Stimulated activated CD8-positive, alpha-beta memory T cell treated with anti-CD3 and anti-CD28 coated beads, Interleukin-12 subunit alpha, Interleukin-12 subunit beta, amount 100 ng/mL, for 24 hours (primary cell): ENCODE data around the gene TTC34.
A peak's percentile ranks its signal among the peaks of the same experiment; 100 is the strongest.
"Not testable (repeated sequence)": the region's sequence is repeated elsewhere in the genome, so short reads cannot be mapped to it uniquely, and the experiment has no call there.

Experiments
- DNase-seq: peaks from one replicate; pipeline ENCODE4 v3.0.0-alpha.2; 2020; ENCODE audit errors: extremely low read depth

TTC34 gene

DNA sequence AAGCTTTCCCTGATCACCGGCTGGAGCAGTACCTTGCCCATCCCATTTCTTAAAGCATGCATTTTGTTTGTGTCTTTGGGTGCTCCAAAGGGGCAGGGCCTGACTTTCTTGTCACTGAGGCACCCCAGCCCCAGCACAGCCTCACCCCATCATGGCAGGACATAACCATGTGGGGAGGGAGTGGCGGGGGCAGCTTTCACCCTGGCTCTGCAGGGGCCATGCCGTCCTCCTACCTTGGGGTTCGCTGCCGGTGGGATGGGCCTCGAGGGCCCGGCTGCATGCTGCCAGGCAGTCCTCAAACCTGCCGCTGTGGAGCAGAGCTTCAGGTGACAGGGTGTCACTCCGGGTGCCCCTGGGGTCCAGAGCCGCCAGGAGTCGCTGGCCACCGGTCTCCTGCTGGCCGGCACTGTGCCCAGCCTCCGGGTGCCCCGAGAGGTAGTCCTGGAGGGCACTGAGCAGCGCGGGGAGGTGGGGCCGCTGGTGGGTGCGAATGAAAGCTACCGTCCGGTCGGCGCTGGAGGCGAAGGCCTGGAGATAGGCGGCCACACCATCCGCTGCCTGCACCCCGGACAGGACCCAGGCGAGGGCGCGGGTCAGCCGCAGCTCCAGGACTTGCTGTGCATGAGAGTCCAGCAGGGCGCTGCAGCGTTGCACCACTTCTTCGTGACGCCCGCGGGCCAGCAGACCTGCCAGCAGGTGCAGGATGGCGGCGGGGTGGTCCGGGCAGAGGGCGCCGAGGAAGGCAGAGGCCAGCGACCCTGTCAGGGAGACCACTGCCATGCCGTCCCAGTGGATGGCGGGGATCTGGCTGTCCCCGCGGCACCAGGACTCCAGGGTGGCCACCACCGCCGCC is 1.5 kb downstream of the TTC34 start:
- DNase-seq = no peak

GRCh38 chr1:2798958-2799357 is 2.5 kb downstream of the TTC34 start:
- not testable (repeated sequence) for DNase-seq

DNA sequence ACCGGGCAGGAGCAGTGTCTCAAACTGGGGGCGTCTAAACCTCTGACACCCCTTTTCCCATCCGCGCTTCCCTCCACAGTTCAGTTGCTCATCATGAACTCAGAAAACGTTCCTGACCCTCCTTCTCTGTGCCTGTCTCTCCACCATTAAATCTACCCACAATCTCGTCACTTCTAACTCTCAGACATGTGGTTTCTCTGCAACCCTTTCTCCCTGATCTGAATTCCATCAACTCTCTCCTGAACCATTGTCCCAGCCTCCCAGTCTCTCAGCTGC is 3.8 kb downstream of the TTC34 start:
- DNase-seq = no peak

- no peak for DNase-seq
These were observed 4.4 kb downstream of the TTC34 start for GRCh38 chr1:2796890-2797740.

DNA sequence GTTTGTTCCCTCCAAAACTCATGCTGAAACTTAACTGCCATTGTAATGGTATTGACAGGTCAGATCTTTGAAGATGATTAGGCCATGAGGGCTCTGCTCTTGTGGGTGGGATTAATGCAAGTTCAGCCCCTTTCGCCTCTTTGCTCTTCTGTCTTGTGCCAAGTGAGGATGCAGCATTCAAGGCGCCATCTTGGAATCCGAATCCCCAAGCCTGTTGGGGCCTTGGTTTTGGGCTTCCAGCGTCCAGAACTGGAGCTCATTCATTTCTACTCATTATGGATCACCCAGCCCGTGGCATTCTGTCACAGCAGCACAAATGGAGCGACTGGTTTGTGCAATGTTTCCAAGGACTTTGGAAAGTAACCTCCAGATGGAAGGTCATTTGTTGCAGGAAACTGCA is 5.6 kb downstream of the TTC34 start:
- no peak for DNase-seq

DNA sequence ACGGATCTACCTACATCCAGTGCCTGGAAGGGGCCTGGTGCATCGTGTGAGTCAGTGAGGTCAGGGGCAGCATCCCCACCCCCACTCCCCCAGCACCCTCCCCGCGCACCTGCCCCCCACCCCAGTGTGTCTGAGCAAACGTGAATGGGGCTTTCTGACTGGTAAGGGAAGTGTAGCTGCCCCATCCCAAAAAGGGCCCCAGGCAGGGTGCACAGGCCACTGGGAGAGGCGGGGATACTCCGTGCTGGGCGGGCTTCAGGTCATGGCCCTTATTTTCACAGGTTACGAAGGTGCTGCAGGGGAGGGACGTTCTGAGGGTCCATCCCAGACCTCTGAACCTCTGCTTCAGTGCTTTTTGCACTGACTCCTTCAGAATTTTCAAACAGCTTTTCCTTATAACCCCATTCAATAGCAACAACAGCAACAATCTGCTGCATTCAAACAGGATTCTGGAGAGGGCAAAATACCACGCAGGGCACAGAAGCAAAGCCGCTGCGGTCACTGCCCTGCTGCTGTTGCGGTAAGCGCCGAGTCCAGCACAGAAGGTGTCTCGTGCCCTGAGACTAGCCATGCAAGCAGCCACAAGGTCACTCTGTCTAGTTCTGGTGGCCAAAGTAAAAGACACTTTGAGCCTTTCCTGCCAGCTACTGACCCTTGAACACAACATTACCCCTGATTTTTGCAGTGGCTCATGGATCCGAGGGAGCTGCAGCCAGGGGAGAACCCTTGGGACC is 10.3 kb downstream of the TTC34 start:
- no peak for DNase-seq

DNA sequence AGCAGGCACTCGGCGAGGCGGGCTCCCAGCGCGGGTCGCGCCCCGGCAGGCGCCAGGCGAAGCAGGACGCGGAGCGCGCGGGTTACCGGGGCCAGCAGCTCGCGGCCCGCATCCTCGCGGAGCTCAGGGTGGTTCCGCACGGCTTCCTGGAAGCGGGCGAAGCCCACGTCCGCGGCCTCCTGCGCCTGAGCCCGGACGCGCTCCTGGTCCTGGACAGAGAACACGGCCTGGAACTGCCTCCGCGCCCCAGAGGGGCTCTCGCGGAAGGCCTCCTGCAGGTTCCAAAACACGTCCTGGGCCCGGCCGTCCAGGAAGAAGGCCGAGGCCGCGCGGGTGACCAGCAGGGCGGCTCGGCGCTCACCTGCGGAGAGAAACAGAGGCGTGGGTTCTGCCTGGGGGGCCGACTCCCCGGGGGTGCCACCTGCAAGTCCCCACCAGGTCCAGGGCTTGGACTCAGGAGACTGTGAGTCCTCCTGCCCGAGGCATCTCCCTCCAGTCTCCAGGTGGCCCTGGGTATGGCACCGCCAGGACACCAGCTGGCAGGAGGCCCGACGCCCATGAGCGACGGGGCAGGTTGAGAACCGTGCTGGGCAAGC is 11.4 kb downstream of the TTC34 start:
- DNase-seq = no peak

GRCh38 chr1:2789164-2789985 is 12.1 kb downstream of the TTC34 start:
- DNase-seq = no peak

- DNase-seq = no peak
These were observed 12.9 kb downstream of the TTC34 start for GRCh38 chr1:2788506-2789163.

GRCh38 chr1:2787163-2787911 is 14.2 kb downstream of the TTC34 start:
- no peak for DNase-seq

GRCh38 chr1:2786329-2787162 is 14.9 kb downstream of the TTC34 start:
- peak; percentile 31 for DNase-seq

DNA sequence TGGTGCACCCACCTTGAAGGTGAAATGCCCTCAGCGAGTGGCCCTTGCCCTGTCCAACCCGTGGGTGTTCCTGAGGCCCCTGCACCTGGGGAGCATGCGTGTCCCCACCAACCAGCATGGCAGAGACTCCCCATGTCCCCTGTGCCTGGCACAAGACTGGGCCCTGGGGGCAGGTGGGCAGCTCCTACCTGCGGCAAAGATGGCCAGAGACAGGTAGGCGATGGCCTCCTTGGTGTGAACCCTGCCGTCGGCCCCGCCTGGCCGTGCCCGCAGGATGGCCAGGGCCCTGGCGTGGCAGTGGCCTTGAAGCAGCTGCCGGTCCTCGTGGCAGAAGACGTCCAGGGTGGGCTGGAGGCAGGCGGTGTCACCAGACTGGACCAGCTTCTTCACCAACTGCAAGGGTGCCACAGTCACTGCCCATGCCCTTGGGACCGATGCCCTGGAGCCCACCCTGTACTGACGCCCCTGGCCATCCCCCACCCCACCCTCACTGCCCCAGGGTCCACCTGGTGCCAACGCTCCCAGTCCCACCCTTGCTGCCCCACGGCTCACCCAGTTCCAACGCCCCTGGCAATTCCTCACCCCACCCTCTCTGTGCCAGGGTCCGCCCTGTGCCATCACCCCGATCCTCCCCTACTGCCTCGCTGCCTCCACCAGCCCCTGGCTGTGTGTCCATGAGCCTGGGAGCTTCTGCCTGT is 15.7 kb downstream of the TTC34 start:
- DNase-seq = no peak

GRCh38 chr1:2784854-2785630 is 16.5 kb downstream of the TTC34 start:
- no peak for DNase-seq

DNA sequence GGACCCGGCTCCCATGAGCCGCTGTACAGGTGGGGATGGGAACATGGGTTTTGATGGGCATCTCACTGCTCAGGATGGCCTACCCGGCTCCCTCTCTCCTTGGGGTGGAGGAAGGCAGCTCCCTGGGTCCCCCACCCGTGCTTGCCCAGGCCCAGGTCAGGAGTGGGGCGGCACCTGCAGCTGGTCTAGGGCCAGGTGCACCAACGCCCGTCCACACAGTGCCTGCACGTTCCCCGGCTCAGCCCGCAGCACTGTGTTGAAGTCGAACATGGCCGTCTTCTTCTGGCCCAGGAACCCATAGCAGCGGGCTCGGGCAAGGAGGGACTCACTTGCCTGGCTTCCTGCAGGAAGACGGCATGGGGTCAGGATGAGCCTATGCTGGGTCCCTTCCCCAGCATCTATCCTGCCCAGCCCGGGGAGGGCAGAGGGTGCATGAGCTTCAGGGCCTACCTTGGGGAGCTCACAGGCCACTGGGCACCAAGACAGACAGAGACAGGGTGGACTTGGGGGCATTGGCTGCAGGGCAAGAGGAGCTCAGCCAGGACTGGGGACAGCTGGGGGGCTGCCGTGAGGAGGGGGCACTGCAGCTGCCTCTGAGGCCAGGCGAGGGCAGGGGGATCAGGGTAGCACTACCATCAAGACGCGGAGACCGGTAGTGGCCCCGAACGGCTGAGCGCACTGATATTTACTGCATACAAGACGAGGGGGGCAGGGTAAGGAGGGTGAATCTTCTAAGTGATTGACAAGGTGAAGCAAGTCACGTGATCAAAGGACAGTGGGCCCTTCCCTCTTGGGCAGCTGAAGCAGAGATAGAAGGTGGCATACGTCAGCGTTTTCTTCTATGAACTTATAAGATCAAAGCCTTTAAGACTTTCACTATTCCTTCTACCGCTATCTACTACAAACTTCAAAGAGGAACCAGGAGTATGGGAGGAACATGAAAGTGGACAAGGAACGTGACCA is 17.8 kb downstream of the TTC34 start:
- DNase-seq = no peak

- DNase-seq = no peak
These were observed 18.4 kb downstream of the TTC34 start for GRCh38 chr1:2783069-2783434.

GRCh38 chr1:2781627-2782026 is 19.9 kb downstream of the TTC34 start:
- no peak for DNase-seq

- no peak for DNase-seq
These were observed 23.3 kb downstream of the TTC34 start for GRCh38 chr1:2778220-2778592.
